K562 (cell line): ENCODE results near the gene PSAT1. TPM values are rescaled to one million over a fixed set of nuclear protein-coding genes. Genes with fewer than 3 reads are reported as not detected.
A peak's percentile ranks its signal among the peaks of the same experiment; 100 is the strongest.

Source experiments
- CAMTA2 ChIP-seq: fragments of 250-450 bp; sonication (Bioruptor Pico); conservative IDR thresholded peaks from 2 replicates; pipeline ENCODE4 v1.5.1; 2022
- CEBPG ChIP-seq, 3 experiments: fragments of 200-800 bp in 1 of 3; sonication (Bioruptor generic) in 1 of 3; sonication (generic) in 1 of 3; formaldehyde crosslinking in 1 of 3; IDR thresholded peaks in 2 of 3; conservative IDR thresholded peaks in 1 of 3; 2 replicates each; pipeline versions ENCODE4 v1.6.1 to v1.8.0; 2016 to 2022; ENCODE audit warnings: missing compliant biosample characterization in 2 of 3, missing genetic modification characterization in 2 of 3, mild to moderate bottlenecking in 1 of 3, missing genetic modification reagents in 1 of 3
- DEAF1 ChIP-seq: fragments of 450-650 bp; formaldehyde crosslinking; IDR thresholded peaks from 2 replicates; pipeline ENCODE4 v1.4.0; 2020; ENCODE audit warnings: mild to moderate bottlenecking, moderate library complexity
- FIP1L1 ChIP-seq: fragments of 200-400 bp; formaldehyde crosslinking; IDR thresholded peaks from 2 replicates; pipeline ENCODE4 v1.6.1; 2018; ENCODE audit warnings: mild to moderate bottlenecking, low read depth, low read length; ENCODE audit not compliant: poor library complexity, severe bottlenecking
- HCFC1 ChIP-seq: IDR thresholded peaks from 2 replicates; pipeline ENCODE4 v1.6.1; 2012; ENCODE audit warnings: low read depth, low read length, improper control_type of control experiment
- MTA3 ChIP-seq: fragments of 450-650 bp; formaldehyde crosslinking; IDR thresholded peaks from 2 replicates; pipeline ENCODE4 v1.6.1; 2017; ENCODE audit warnings: mild to moderate bottlenecking, borderline replicate concordance
- POLR2AphosphoS2 ChIP-seq: IDR thresholded peaks from 2 replicates; pipeline ENCODE4 v1.6.1; 2012; ENCODE audit warnings: low read length, improper control_type of control experiment
- RBM25 ChIP-seq: fragments of 200-400 bp; formaldehyde crosslinking; IDR thresholded peaks from 2 replicates; pipeline ENCODE4 v1.6.1; 2018; ENCODE audit warnings: low read length, low read depth, moderate library complexity; ENCODE audit not compliant: severe bottlenecking
- REST ChIP-seq, 2 experiments: fragments of 450-650 bp; formaldehyde crosslinking in 1 of 2; IDR thresholded peaks; 2 replicates each; pipeline versions ENCODE4 v1.4.0 to v1.6.1; 2014 to 2020; ENCODE audit warnings: mild to moderate bottlenecking in 2 of 2, borderline replicate concordance in 1 of 2, low read depth in 1 of 2
- RNF2 ChIP-seq: sonication (generic); IDR thresholded peaks from 2 replicates; pipeline ENCODE4 v1.6.1; 2016
- SAFB ChIP-seq: fragments of 200-400 bp; formaldehyde crosslinking; IDR thresholded peaks from 2 replicates; pipeline ENCODE4 v1.6.1; 2017; ENCODE audit warnings: low read depth, low read length, borderline replicate concordance
- STAG1 ChIP-seq: sonication (generic); formaldehyde crosslinking; IDR thresholded peaks from 2 replicates; pipeline ENCODE4 v1.5.0; 2020; ENCODE audit warnings: missing genetic modification reagents, borderline replicate concordance
- SUPT5H ChIP-seq: fragments of 450-650 bp; IDR thresholded peaks from 2 replicates; pipeline ENCODE4 v1.6.1; 2016
- polyA plus RNA-seq, 8 experiments: library from polyadenylated mRNA; depleted of rRNA in 4 of 8; stranded (reverse) in 5 of 8; unstranded in 3 of 8; fragments of >200 nt; fragmentation: Nextera tagmentation in 2 of 8; fragmentation: Illumina TruSeq in 1 of 8; extraction: Ambion mirVana in 2 of 8; extraction: Trizol in 1 of 8; gene quantifications; 2 replicates each; pipeline versions ENCODE4 v1.2.1 to v1.2.3, GENCODE V29; 2011 to 2014; ENCODE audit warnings: inconsistent platforms in 1 of 8, missing spikeins in 1 of 8
- total RNA-seq, 7 experiments: library from RNA; depleted of rRNA in 6 of 7; stranded (reverse); fragments of >200 nt in 6 of 7; fragmentation: Illumina TruSeq in 2 of 7; extraction: Trizol in 2 of 7; gene quantifications; 2 replicates each; pipeline versions ENCODE4 v1.2.1 to v1.2.3, GENCODE V29; 2011 to 2021; ENCODE audit warnings: low replicate concordance in 1 of 7

PSAT1 gene
- total and polyA plus RNA-seq, 9 of the 15 experiments (the other 6 are each of a cell fraction or from before 2014, with no cell fraction given) = 29.7 to 151 (median 98.3) TPM

- no peak for TF ChIP-seq REST (IDR thresholded peaks at IDR 0.05; ENCODE audit: borderline replicate concordance)
- no peak for TF ChIP-seq REST (CRISPR knock-in tag; IDR thresholded peaks at IDR 0.05; ENCODE audit: low read depth)
- TF ChIP-seq HCFC1 = 0 out of 2 replicates have a peak, but pooled peaks have one; percentile 18
- peak; percentile 99 for TF ChIP-seq RBM25
- TF ChIP-seq CEBPG (CRISPR knock-in tag; IDR thresholded peaks at IDR 0.05) = peak; percentile 99
- TF ChIP-seq CEBPG (tag; conservative IDR thresholded peaks at IDR 0.05 in 1 of 2, IDR thresholded peaks at IDR 0.05 in 1 of 2) = peak; percentile 92 to 94
- TF ChIP-seq STAG1 (CRISPR knock-in tag) = peak; percentile 41; the same call in 1 of the 2 replicates
- TF ChIP-seq RNF2 = peak; percentile 35; the same call in 1 of the 2 replicates
- TF ChIP-seq FIP1L1 = peak; percentile 85
- TF ChIP-seq DEAF1 = 0 out of 2 replicates have a peak, but pooled peaks have one; percentile 17
- TF ChIP-seq SUPT5H = peak; percentile 70
- no peak for TF ChIP-seq CAMTA2
- no peak for TF ChIP-seq POLR2AphosphoS2
- 0 out of 2 replicates have a peak, but pooled peaks have one; percentile 61 for TF ChIP-seq MTA3
- TF ChIP-seq SAFB = peak; percentile 64; the same call in 1 of the 2 replicates
- TF ChIP-seq, all 486 proteins: peak for 77
These were observed at the start of gene PSAT1 (continued) for GRCh38 chr9:78296893-78297671.
